Retinal pigment epithelial cell (primary cell): Measurements from ENCODE around the gene ACVR1C.
"Not testable (repeated sequence)": the region's sequence is repeated elsewhere in the genome, so short reads cannot be mapped to it uniquely, and the experiment has no call there.

ENCODE experiments used
- DNase-seq: peaks from one replicate; pipeline ENCODE4 v3.0.0-alpha.2; 2010; ENCODE audit warnings: low read depth
- H3K4me3 ChIP-seq: 2 replicates; pipeline ENCODE4 v1.5.1; 2011; ENCODE audit warnings: mild to moderate bottlenecking, low read length, control low read depth, moderate library complexity
- TF ChIP-seq, protein P1 (sequence below): conservative IDR thresholded peaks from 2 replicates; pipeline ENCODE4 v1.5.1; 2011; ENCODE audit warnings: low read depth, low read length, control low read depth, inconsistent platforms

The ACVR1C gene

DNA sequence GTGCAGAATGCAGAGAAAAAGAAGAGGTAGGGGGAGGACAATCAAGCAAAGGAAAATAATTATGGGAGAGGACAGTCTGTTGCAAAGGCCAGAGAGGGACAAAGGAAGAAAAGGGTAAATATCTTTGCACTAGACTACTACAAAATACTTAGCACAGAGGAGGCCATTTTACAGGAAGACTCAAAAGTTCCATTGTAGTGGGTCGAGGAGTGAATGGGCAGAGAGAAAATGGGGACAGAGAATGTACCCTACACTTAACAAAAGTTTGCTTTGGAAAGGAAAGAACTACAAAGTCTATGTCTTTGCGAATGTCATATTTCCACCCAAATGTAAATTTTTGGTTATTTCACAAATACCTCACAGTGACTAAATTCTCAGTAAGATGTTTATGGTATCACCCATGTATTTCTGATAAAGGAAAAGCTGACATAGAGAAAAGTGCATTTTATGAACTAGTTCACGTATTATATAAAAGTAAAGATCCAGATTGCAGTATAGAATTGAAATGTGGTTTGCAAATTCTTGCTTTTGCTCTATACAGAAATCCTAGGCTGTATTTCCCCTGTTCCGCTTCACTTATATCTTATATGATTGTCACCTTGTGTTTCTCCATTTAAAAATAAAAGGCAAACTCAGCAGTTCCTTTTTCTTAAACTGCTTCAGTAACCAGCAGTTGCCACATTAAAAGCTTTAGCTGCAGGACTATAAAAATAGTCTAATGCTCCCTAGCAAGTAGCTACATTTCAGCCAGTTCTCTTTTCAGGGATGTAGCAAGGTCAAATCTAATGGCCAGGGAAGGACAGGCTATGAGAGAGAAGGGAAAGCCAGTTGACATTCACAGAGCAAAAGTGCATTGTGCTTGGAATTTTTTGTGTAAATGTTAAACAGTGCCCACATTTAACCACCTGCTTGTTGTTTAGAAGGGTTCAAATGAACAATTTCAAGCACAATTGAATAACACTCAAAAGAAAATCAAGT is 105.1 kb downstream of the ACVR1C start:
- no peak for DNase-seq
- H3K4me3 ChIP-seq = no peak overlapping the region
- TF ChIP-seq, protein P1, sequence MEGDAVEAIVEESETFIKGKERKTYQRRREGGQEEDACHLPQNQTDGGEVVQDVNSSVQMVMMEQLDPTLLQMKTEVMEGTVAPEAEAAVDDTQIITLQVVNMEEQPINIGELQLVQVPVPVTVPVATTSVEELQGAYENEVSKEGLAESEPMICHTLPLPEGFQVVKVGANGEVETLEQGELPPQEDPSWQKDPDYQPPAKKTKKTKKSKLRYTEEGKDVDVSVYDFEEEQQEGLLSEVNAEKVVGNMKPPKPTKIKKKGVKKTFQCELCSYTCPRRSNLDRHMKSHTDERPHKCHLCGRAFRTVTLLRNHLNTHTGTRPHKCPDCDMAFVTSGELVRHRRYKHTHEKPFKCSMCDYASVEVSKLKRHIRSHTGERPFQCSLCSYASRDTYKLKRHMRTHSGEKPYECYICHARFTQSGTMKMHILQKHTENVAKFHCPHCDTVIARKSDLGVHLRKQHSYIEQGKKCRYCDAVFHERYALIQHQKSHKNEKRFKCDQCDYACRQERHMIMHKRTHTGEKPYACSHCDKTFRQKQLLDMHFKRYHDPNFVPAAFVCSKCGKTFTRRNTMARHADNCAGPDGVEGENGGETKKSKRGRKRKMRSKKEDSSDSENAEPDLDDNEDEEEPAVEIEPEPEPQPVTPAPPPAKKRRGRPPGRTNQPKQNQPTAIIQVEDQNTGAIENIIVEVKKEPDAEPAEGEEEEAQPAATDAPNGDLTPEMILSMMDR = no peak

DNA sequence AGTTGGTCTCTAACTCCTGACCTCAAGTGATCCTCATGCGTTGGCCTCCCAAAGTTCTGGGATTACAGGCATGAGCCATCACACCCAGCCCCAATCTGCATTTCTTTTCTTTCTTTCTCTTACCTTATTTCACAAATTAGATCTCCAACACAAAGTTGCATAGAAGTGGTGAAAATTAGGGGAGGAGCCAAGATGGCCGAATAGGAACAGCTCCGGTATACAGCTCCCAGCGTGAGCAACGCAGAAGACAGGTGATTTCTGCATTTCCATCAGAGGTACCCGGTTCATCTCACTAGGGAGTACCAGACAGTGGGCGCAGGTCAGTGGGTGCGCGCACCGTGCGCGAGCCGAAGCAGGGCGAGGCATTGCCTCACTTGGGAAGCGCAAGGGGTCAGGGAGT is 113.7 kb downstream of the ACVR1C start:
- not testable (repeated sequence) for H3K4me3 ChIP-seq, DNase-seq

DNA sequence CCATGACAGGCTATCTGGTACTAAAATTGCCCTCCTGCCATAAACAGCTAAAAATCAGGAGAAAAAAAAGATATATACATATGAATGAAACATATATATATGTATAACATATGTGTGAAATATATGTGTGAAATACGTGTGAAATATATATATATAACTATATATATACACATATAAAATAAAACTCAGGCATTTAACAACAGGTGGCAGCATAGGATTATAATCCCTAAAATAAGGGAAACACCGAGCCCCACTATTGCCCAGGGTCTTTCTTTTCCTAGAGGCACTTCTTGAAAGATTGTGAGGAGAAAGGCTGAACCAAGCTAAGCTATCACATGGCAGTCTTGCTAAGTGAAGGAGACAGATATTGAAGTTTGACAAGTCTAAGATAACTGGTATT is 118.9 kb downstream of the ACVR1C start:
- no peak overlapping the region for H3K4me3 ChIP-seq
- TF ChIP-seq, protein P1 = no peak
- DNase-seq = no peak

DNA sequence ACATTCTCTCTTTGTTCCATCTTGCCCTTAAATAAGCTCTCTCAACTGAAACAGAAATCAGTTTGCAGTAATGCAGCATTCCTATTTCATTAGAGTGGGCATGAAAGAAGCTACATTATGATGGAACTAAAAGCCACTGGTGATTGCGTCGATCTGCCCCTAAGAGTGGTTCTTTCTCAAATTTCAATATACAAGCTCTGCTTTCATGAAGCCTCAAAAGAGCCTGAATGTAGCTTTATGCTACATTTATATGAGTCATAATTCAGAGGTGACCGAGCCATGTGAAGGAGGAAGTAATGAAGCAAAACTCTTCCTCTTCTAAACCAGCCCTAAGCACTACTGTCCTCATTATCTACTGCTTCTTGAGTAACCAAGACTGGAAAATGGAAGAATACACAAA is 120.0 kb downstream of the ACVR1C start:
- TF ChIP-seq, protein P1 = no peak
- DNase-seq = no peak
- no peak overlapping the region for H3K4me3 ChIP-seq

DNA sequence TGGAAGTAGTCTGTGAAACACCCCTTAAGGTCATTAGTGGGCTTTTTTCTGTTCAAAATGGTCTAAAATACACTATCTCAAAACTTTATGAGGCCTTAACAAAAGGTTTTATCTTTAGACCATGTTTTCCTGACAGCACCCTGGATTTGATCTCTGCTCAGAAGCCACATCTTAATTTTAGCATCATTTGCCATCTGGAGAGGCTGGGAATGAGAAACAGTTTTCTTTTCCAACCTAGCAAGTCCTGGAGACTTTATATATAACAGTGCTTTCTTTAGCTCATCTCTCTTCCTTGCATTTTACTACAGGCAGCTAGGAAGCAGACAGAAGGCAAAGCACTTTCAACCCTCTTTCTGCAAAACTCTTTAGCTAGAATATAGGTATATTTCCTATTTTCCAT is 122.1 kb downstream of the ACVR1C start:
- TF ChIP-seq, protein P1 = no peak
- DNase-seq = no peak

DNA sequence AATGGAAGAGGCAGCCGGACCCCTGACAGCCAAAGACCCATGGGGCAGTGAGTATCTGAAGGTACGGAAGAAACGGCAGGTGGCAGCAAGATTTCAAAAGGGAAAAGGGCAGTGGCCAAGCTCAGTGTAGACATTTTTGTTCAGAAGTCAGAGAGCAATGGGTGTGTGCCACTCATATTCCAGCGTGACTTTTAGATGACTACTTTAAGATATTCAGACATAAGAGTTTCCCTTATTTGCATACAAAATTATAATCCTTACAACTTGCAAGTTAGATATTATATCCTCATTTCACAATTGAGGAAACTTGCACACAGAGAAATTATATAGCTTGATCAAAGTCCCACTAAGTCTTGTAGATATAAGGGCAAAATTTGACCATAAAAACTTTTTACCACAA is 124.0 kb downstream of the ACVR1C start:
- TF ChIP-seq, protein P1 = no peak
- DNase-seq = no peak
- H3K4me3 ChIP-seq = no peak overlapping the region

More for the DNA sequence above, 122.1 kb downstream of the ACVR1C start:
- no peak overlapping the region for H3K4me3 ChIP-seq

DNA sequence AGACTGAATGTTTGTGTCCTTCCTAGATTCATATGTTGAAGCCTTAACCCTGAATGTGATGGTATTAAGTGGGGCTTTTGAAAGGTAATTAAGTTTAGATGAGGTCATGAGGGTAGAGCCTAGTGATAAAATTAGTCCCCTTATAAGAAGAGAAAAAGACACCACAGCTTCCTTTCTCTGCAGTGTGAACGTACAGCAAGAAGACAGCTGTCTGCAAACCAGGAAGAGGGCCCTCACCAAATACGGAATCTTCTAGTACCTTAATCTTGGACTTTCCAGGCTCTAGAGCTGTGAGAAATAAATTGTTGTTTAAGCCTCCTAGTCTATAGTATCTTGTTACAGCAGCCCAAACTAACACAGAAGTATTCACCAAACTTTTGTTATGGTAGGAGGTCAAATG is 127.6 kb downstream of the ACVR1C start:
- no peak overlapping the region for H3K4me3 ChIP-seq
- no peak for DNase-seq
- TF ChIP-seq, protein P1 = no peak
